HG03039 (cell line): Measurements from ENCODE around the gene NGEF.
"Not testable (repeated sequence)": the region's sequence is repeated elsewhere in the genome, so short reads cannot be mapped to it uniquely, and the experiment has no call there.

Source experiments
- ATAC-seq: cut with Tn5 transposase; IDR thresholded peaks from one replicate; pipeline ENCODE4 v1.9.1; 2021; ENCODE audit warnings: mild to moderate bottlenecking, moderate library complexity; ENCODE audit not compliant: unreplicated experiment

NGEF gene

GRCh38 chr2:233023761-233024410 is 10.8 kb upstream of the NGEF start:
- no peak for ATAC-seq

- no peak for ATAC-seq
Measured at GRCh38 chr2:233023007-233023760, 10.1 kb upstream of the NGEF start.

GRCh38 chr2:233022561-233022960 is 9.5 kb upstream of the NGEF start:
- no peak for ATAC-seq

- no peak for ATAC-seq
Measured at GRCh38 chr2:233021771-233022170, 8.7 kb upstream of the NGEF start.

- ATAC-seq, result no peak
Measured at GRCh38 chr2:233020454-233020853, 7.4 kb upstream of the NGEF start.

- not testable (repeated sequence) for ATAC-seq
Measured at GRCh38 chr2:233019610-233020009, 6.6 kb upstream of the NGEF start.

DNA sequence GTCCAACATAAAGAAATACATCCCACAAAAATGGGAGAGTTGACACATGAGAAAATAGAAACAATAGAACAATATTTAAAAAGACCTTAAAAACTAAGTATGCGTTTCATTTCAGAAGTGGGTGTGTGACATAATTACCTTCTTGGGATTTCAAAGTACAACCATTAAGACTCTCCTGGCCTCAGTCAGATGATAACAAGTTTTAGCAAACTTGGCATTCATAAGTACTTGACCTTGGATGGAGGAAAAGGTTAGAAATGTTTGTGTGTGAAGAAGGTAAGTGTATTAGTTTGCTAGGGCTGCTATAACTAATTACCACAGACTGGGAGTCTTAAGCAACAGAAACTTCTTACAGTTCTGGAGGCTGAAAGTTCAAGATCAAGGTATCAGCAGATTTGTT is 4.9 kb upstream of the NGEF start:
- ATAC-seq, result no peak

- no peak for ATAC-seq
Measured at GRCh38 chr2:233015019-233015645, 2.1 kb upstream of the NGEF start.

GRCh38 chr2:233013650-233014049 is 594 bp upstream of the NGEF start:
- ATAC-seq, result no peak

DNA sequence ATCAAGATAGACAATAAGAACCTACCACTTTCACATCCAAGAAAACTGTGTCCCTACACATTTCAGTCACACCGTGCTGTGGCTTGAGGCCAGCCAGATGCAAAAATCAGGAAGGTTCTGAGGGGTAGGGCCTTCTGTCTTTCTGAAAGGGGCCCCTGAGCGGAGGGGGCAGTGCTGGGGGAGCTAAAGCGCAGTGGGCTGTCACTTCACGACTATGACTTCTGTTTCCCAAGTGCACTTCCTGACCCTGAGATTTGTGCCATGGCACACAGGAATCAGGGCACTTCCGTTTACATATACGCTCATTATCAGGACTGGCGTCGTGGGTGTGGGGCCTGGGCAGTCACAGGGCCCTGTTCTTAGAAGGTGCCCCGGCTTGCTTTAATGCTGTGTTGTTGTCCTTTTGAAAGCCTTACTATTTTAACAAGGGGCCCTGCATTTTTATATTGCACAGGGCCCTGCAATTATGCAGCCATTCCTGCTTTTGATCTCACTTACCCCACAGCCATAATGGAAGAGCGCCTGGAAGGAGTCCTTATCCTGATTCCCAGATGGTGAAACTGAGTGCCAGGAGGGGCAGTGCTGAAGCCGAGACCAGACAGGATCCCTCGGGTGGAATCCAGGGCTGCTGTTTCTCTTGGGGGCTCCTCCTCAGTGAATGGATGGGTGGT is 620 bp downstream of the NGEF start:
- ATAC-seq, result no peak

GRCh38 chr2:233011702-233012131 is 1.3 kb downstream of the NGEF start:
- no peak for ATAC-seq

- no peak for ATAC-seq
Measured at GRCh38 chr2:233011268-233011650, 1.8 kb downstream of the NGEF start.

DNA sequence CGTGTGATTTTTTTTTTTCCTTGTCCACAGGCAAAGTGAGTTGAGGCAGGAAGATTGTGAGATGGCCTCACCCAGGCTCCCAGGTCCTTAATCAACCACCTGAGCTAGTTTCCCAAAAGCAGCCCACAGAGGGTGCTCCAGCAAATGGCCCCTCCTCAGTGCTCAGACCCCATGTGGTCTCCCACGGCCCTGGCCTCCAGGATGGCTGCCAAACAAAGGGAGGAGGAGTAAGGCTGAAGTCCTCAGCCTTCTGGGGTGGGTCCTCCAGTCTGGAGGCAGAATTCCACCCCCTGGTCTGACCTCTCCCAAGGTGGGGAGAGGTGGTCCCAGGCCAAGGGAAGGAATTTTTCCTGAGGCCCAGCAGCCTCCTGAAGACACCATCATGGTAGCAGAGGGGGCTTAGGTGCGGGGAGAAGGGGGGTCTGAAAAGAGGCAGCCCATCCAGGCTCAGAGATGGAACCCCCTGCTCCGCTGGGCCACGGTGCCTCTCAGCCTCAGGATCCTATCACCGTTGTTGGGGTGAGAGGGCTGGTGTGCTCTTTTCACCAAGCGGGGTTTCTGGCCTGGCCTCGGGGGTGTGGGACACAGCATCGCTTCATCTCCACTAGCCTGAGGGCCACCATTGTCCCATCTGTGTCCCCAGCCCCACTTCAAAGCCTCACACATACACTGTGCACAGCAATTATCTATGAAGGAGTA is 2.3 kb downstream of the NGEF start:
- ATAC-seq, result no peak

DNA sequence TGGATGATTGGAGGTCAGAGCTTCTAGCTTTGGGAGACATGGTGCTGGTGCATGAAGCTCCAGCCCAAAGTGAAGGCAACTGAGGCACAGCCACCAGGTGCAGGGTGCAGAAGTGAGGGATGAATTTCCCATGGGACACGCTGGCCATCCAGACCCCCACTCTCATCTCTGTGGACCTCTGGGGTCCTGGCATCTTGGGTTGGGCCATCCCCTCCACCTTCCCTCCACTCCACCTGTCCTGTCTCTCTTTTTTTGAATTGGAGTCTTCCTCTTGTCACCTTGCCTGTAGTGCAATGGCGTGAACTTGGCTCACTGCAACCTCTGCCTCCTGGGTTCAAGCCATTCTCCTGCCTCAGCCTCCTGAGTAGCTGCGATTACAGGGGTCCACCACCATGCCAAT is 3.4 kb downstream of the NGEF start:
- no peak for ATAC-seq

DNA sequence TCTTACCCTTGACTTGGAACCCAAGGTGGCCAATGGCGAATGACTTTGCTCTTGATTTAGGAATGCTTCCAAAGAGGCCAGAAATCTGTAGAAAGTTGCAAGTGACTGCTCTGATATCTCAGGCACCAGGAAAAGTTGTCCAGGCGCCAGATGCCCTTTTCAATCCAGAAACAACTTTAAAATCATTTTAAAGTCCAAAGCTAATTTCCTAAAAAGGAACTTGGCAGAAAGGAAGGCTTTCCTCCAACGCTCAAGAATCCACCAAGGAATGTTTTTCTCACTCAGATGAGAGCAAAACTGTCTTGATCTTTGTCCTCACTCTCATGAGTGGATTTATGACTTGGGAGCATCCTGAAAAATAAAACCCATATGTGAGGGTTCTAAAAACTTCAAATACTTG is 5.3 kb downstream of the NGEF start:
- no peak for ATAC-seq

GRCh38 chr2:233007270-233007669 is 5.8 kb downstream of the NGEF start:
- ATAC-seq, result no peak

- no peak for ATAC-seq
Measured at GRCh38 chr2:233006648-233007047, 6.4 kb downstream of the NGEF start.

DNA sequence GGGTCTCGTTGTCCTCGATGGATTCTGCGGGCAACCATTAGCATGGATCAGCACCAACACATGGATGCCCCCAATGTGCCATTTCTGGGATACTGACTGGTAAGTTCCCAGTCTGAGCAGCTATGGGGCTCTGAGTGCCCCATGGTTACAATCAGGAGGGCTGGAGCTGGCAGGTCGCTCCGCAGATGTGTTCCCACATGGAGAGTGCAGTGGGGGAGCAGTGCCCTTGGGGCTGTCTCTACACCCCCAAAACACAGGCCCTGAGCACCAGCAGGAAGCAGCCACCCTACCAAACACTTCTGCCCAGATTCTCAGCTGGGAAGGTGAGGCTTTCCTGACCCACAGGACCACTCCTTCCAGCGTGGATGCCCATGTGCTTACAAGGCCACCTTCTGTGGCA is 8.0 kb downstream of the NGEF start:
- no peak for ATAC-seq

GRCh38 chr2:233003658-233004555 is 9.1 kb downstream of the NGEF start:
- no peak for ATAC-seq
